Measurements from ENCODE around the gene COX4I1. TPM values are rescaled to one million over a fixed set of nuclear protein-coding genes. Genes with fewer than 3 reads are reported as not detected.

The COX4I1 gene
- 931 TPM for polyA plus RNA-seq (2012; ENCODE audit: low read depth, missing spikeins)

DNA sequence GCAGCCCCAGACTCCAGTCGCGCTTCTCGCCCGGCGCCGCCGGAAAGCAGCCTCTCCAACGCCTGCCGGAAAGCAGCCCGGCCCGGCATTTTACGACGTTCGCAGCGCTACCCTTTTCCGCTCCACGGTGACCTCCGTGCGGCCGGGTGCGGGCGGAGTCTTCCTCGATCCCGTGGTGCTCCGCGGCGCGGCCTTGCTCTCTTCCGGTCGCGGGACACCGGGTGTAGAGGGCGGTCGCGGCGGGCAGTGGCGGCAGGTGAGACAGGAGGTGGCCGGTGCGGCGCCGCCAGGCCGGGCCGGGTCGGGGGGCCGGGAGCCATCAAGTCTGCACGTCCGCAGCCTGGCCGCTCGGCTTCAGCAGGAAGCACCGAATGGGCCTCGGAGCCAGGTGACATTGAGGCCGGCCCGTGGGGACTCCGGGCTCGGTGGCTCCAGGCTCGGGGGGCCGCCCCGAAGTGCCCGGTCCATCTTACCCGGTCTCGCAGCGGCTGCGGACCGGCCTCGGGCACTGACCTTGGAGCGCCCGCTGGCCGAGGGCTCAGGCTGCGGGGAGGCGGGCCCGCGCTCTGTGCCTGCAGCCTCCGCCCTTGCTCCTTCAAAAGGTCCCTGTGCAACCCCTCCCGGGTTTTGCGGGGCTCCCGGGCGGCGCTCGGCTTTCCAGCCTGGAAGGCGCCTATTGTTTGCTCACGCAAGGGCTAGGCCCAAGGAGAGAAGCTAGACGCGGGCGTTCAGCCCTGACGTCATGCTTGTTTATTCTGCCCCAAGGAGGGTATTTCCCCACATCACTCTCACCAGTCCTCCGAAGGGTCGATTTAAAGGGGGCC, at the start of gene COX4I1, which contains the start of gene EMC8:
COX4I1 (plus strand) TSS at position 199 of the 824 bp plus-strand sequence. CDS start 1,511 bp downstream, outside the sequence.
EMC8 (minus strand) TSS at position 48 of the 824 bp plus-strand sequence. CDS start 249 bp downstream, outside the sequence.
- TF ChIP-seq POU2F2 (IDR thresholded peaks at IDR 0.05; ENCODE audit: low read depth, low read length) (no peak; the same call in none of the 2 replicates), PAX5 (IDR thresholded peaks at IDR 0.05; ENCODE audit: insufficient read depth, low read length, severe bottlenecking) (no peak), POLR2AphosphoS5 (IDR thresholded peaks at IDR 0.05; ENCODE audit: low read depth, low read length) (peak; percentile 87), TAF1 (IDR thresholded peaks at IDR 0.05; ENCODE audit: low read depth, low read length) (peak; percentile 71), POLR2A (IDR thresholded peaks at IDR 0.05; ENCODE audit: low read depth, low read length) (peak; percentile 81)
- FAIRE-seq (peak; percentile 95), DNase-seq (ENCODE audit: insufficient read length, low spot score) (peak; percentile 96)

GRCh38 chr16:85749771-85750145, 49.7 kb upstream of the COX4I1 start:
- DNase-seq (ENCODE audit: insufficient read length, low spot score) (no peak), FAIRE-seq (peak; percentile 60)
- TF ChIP-seq POLR2A (IDR thresholded peaks at IDR 0.05; ENCODE audit: low read depth, low read length): no peak

DNA sequence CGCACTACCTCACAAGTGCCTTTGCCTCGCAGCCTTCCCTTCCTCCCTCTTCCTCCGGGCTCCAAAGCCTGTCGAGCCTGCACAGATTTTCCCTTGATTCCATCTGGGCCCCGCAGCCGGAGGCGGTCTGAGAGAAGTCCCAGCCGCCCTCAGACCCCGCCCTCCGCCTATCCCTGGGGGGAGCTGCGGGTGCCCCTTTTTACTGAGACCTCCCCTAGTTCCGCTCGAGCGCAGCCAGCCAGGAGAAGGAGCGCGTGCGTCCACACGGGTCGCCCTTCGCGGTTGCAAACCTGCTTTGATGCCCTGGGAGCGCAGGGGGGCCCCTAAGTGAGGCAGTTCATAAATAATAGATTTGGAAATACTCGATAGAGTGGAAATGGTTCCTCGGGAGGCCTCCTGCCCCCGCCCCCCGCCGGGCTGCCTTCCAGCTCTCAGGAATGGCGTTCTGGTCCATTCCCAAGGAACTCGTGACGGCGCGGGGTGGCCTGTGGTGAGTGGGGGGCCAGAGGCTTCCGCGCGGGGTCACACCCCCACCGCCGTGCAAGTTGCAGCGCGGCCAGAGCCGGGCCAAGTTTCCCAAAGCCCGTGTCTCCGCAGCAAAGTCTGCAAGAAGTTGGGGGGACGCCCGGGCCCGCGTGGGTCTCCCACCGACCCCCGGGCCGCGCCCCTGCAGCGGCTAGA, 49.2 kb upstream of the COX4I1 start:
- TF ChIP-seq SPI1 (IDR thresholded peaks at IDR 0.05; ENCODE audit: low read depth, low read length) (no peak), POLR2AphosphoS5 (IDR thresholded peaks at IDR 0.05; ENCODE audit: low read depth, low read length) (no peak), PAX5 (IDR thresholded peaks at IDR 0.05; ENCODE audit: insufficient read depth, low read length, severe bottlenecking) (no peak), POU2F2 (IDR thresholded peaks at IDR 0.05; ENCODE audit: low read depth, low read length) (no peak), TAF1 (IDR thresholded peaks at IDR 0.05; ENCODE audit: low read depth, low read length) (no peak), POLR2A (IDR thresholded peaks at IDR 0.05; ENCODE audit: low read depth, low read length) (no peak)
- no peak for FAIRE-seq
- no peak for DNase-seq (ENCODE audit: insufficient read length, low spot score)

GRCh38 chr16:85750827-85751697, 48.4 kb upstream of the COX4I1 start, which contains the start of gene C16orf74:
TSS of gene C16orf74 (minus strand) at chr16:85751096. CDS start at chr16:85735217, 15,879 bp downstream.
- DNase-seq (ENCODE audit: insufficient read length, low spot score): peak; percentile 60
- peak; percentile 76 for FAIRE-seq
- no peak for TF ChIP-seq PAX5 (IDR thresholded peaks at IDR 0.05; ENCODE audit: insufficient read depth, low read length, severe bottlenecking)
- TF ChIP-seq POLR2A (IDR thresholded peaks at IDR 0.05; ENCODE audit: low read depth, low read length): no peak
- TF ChIP-seq POU2F2 (IDR thresholded peaks at IDR 0.05; ENCODE audit: low read depth, low read length): no peak
- TF ChIP-seq SPI1 (IDR thresholded peaks at IDR 0.05; ENCODE audit: low read depth, low read length): no peak
- no peak for TF ChIP-seq TAF1 (IDR thresholded peaks at IDR 0.05; ENCODE audit: low read depth, low read length)
- TF ChIP-seq POLR2AphosphoS5 (IDR thresholded peaks at IDR 0.05; ENCODE audit: low read depth, low read length): no peak

GRCh38 chr16:85751698-85752501, 47.6 kb upstream of the COX4I1 start:
- DNase-seq (ENCODE audit: insufficient read length, low spot score): no peak
- FAIRE-seq: peak; percentile 75
- no peak for TF ChIP-seq PAX5 (IDR thresholded peaks at IDR 0.05; ENCODE audit: insufficient read depth, low read length, severe bottlenecking)
- TF ChIP-seq POU2F2 (IDR thresholded peaks at IDR 0.05; ENCODE audit: low read depth, low read length): no peak
- no peak for TF ChIP-seq SPI1 (IDR thresholded peaks at IDR 0.05; ENCODE audit: low read depth, low read length)
- TF ChIP-seq POLR2AphosphoS5 (IDR thresholded peaks at IDR 0.05; ENCODE audit: low read depth, low read length): no peak
- no peak for TF ChIP-seq TAF1 (IDR thresholded peaks at IDR 0.05; ENCODE audit: low read depth, low read length)
- TF ChIP-seq POLR2A (IDR thresholded peaks at IDR 0.05; ENCODE audit: low read depth, low read length): no peak

DNA sequence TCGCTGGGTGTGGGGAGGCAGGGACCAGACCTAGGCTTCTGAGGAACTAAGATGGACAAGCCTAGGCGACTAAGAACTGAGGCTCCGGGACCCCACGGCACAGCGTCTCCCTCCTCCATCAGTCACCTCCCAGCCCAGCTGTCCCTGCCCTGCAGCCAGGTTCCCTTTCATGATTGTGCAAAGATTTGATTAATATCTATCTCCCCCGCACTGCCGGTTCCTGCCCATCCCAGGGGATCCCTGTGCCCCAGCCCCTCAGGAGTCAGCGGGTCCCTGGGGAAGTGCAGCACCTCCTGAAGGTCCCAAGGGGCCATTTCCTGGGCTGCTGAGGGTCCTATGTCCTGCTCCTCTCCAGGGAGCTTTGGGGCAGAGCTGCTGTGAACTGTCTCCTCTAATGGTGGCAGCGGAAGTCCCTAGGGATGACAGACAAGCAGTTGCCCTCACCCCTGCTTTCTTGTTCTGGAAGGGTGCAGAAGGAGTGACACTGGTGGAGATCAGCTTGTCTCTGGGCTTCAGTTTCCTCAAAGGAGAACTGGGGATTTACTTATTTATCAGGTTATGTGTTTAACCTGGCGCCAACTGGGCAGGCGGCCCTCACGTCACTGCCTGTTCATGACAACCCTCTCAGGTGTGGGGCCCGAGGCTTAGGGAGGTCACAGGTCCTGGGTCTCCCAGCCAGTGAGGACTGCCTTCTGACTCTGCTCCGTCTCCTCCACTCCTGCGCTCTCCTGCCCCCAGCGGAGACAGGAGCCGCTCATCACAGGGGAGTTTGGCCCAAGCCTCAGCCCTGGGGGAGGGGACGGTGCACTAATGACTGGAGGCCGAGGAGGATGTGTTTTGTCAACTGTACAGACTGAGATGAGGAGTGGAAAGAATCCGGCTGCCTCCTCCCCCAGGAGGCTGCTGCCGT, 46.7 kb upstream of the COX4I1 start:
- TF ChIP-seq PAX5 (IDR thresholded peaks at IDR 0.05; ENCODE audit: insufficient read depth, low read length, severe bottlenecking) (no peak), POLR2AphosphoS5 (IDR thresholded peaks at IDR 0.05; ENCODE audit: low read depth, low read length) (no peak), SPI1 (IDR thresholded peaks at IDR 0.05; ENCODE audit: low read depth, low read length) (no peak), POU2F2 (IDR thresholded peaks at IDR 0.05; ENCODE audit: low read depth, low read length) (no peak), TAF1 (IDR thresholded peaks at IDR 0.05; ENCODE audit: low read depth, low read length) (no peak), POLR2A (IDR thresholded peaks at IDR 0.05; ENCODE audit: low read depth, low read length) (no peak)
- peak; percentile 69 for FAIRE-seq
- no peak for DNase-seq (ENCODE audit: insufficient read length, low spot score)

DNA sequence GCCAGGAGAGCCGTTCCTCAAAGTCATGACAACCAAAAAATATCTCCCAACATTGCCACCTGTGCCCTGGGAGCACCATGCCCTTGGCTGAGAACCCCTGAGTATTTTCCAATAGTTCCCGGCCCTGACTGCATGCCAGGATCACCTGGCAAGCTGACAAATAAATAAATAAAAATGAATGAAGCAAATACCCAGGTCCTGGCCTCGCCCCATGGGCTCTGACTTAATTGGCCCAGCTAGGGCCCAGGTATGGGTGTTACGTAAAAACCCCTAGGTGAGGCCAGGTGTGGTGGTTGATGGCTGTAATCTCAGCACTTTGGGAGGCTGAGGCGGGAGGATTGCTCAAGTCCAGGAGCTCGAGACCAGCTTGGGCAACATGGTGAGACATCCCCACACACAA, 45.9 kb upstream of the COX4I1 start:
- FAIRE-seq (no peak), DNase-seq (ENCODE audit: insufficient read length, low spot score) (no peak)
- TF ChIP-seq SPI1 (IDR thresholded peaks at IDR 0.05; ENCODE audit: low read depth, low read length) (no peak), PAX5 (IDR thresholded peaks at IDR 0.05; ENCODE audit: insufficient read depth, low read length, severe bottlenecking) (no peak), TAF1 (IDR thresholded peaks at IDR 0.05; ENCODE audit: low read depth, low read length) (no peak), POLR2A (IDR thresholded peaks at IDR 0.05; ENCODE audit: low read depth, low read length) (no peak), POU2F2 (IDR thresholded peaks at IDR 0.05; ENCODE audit: low read depth, low read length) (no peak), POLR2AphosphoS5 (IDR thresholded peaks at IDR 0.05; ENCODE audit: low read depth, low read length) (no peak)
